Peyer's patch (tissue), 4 donors: Measurements from ENCODE around the gene CPLX4. TPM values are rescaled to one million over a fixed set of nuclear protein-coding genes. Genes with fewer than 3 reads are reported as not detected.

ENCODE experiments used
- DNase-seq, 3 donors: peaks; one replicate each; pipeline ENCODE4 v3.0.0-alpha.2; 2017 to 2019
- H3K27ac ChIP-seq, 4 donors: fragments of 200-600 bp; sonication (generic); one replicate each; pipeline ENCODE4 v1.5.1; 2016 to 2019
- H3K27me3 ChIP-seq, 2 donors: fragments of 200-600 bp; sonication (generic); one replicate each; pipeline ENCODE4 v1.5.1; 2019
- H3K36me3 ChIP-seq, 3 donors: fragments of 200-600 bp; sonication (generic); one replicate each; pipeline ENCODE4 v1.5.1; 2016 to 2019
- H3K4me1 ChIP-seq, 4 donors: fragments of 200-600 bp; sonication (generic); one replicate each; pipeline ENCODE4 v1.5.1; 2016 to 2019
- H3K4me3 ChIP-seq, 4 donors: fragments of 200-600 bp; sonication (generic); 1 replicate in 3 of 4; 2 replicates in 1 of 4; pipeline ENCODE4 v1.5.1; 2016 to 2019; ENCODE audit warnings: mild to moderate bottlenecking in 1 of 4
- H3K9me3 ChIP-seq, 4 donors: fragments of 200-600 bp; sonication (generic); one replicate each; pipeline ENCODE4 v1.5.1; 2016 to 2019; ENCODE audit warnings: mild to moderate bottlenecking in 1 of 4
- POLR2A ChIP-seq, 2 donors: fragments of 450-650 bp; IDR thresholded peaks; one replicate each; pipeline ENCODE4 v1.5.1; 2017; ENCODE audit warnings: antibody characterized with exemption in 2 of 2, mild to moderate bottlenecking in 2 of 2, moderate library complexity in 2 of 2
- total RNA-seq, 4 donors: library from RNA; depleted of rRNA; stranded (reverse); fragments of >200 nt; gene quantifications; one replicate each; pipeline ENCODE4 v1.1.0, GENCODE V29; 2016
- TF ChIP-seq, protein P1 (sequence below), 6 experiments: fragments of 450-650 bp in 4 of 6; fragments of 200-600 bp in 2 of 6; sonication (generic) in 1 of 6; IDR thresholded peaks; one replicate each; pipeline ENCODE4 v1.5.1; 2017 to 2019; ENCODE audit warnings: antibody characterized with exemption in 6 of 6, mild to moderate bottlenecking in 3 of 6, moderate library complexity in 1 of 6

CPLX4 gene
- total RNA-seq, 4 donors from 2014 or later = not detected

DNA sequence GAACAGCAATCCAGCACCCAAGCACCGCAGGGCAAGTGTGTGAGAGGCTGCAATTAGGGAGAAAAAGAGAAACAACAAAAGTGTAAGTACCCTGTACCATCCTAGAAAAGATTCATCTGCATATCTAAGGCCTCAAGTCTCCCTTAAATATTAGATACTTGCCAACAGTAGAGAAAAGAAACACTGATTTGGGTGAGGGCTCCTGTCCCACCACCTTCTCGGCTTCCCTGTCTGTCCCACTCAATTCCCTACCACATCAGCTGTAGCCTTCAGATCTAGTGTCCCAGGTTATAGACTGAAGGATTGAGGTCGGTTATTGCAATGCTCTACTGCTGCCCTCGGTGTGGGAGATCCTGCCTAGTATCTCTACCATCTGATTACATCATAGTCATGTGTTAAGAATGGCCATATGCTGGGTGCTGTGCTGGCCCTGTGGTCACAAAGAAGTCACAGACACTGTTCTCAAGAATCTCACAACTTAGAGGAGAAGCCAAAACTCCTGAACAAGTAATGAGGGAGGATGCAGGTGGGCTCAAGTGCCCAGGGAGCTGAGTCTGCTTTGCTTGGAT is 47.7 kb downstream of the CPLX4 start:
- no peak for DNase-seq
- Histone ChIP-seq H3K27me3 (peaks cover 0 to 80% of the 10 kb centered on the region in 2 donors), H3K4me1 (peaks cover 0 to 27% (median 12%) of the 10 kb centered on the region in 4 donors), H3K9me3 (peaks cover 0 to 4% (median 0%) of the 10 kb centered on the region in 4 donors), H3K36me3 (no peaks in the 10 kb centered on the region), H3K27ac (no peak overlapping the region), H3K4me3 (no peak overlapping the region)
- TF ChIP-seq, protein P1, sequence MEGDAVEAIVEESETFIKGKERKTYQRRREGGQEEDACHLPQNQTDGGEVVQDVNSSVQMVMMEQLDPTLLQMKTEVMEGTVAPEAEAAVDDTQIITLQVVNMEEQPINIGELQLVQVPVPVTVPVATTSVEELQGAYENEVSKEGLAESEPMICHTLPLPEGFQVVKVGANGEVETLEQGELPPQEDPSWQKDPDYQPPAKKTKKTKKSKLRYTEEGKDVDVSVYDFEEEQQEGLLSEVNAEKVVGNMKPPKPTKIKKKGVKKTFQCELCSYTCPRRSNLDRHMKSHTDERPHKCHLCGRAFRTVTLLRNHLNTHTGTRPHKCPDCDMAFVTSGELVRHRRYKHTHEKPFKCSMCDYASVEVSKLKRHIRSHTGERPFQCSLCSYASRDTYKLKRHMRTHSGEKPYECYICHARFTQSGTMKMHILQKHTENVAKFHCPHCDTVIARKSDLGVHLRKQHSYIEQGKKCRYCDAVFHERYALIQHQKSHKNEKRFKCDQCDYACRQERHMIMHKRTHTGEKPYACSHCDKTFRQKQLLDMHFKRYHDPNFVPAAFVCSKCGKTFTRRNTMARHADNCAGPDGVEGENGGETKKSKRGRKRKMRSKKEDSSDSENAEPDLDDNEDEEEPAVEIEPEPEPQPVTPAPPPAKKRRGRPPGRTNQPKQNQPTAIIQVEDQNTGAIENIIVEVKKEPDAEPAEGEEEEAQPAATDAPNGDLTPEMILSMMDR (IDR thresholded peaks at IDR 0.05) = no peak
- TF ChIP-seq POLR2A (IDR thresholded peaks at IDR 0.05) = no peak

DNA sequence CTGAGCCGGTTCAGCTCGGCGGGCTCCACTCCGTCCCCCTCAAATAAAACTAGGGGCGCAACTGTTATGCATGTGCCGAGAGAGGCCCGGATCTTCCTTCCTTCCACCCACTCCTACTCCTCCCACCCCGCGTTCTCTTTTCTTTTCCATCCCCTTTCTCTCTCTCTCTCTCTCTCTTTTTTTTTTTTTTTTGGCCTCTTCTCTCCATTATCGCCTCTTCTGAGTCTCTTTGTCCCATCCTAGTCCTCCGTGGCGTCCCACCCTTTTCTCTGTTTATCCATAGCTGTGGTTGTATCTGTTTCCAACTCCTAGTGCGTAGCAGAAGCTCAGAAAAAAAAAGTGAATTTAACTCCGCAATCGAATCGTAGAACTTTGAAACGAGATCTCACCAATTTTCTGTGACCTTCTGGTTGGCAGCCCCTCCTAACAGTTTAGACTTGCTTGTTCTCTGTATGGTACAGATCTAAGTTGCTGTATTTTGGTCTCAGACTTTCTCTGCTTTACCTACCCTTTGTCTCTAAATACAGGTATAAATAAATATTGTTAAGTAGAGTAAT is 48.8 kb downstream of the CPLX4 start:
- Histone ChIP-seq H3K27ac (no peak overlapping the region), H3K36me3 (no peaks in the 10 kb centered on the region), H3K4me3 (peak overlapping the region in 2 of 4 donors; percentile 21 to 32), H3K4me1 (peaks cover 0 to 27% (median 15%) of the 10 kb centered on the region in 4 donors), H3K9me3 (peaks cover 0 to 4% (median 0%) of the 10 kb centered on the region in 4 donors), H3K27me3 (peaks cover 0 to 81% of the 10 kb centered on the region in 2 donors)
- no peak for TF ChIP-seq POLR2A (IDR thresholded peaks at IDR 0.05)
- TF ChIP-seq, protein P1 (IDR thresholded peaks at IDR 0.05) = no peak
- DNase-seq = no peak

- H3K9me3 ChIP-seq = peaks cover 0 to 4% (median 0%) of the 10 kb centered on the region in 4 donors
- TF ChIP-seq, protein P1 (IDR thresholded peaks at IDR 0.05) = peak in 1 of 6 experiments; percentile 6
- TF ChIP-seq POLR2A (IDR thresholded peaks at IDR 0.05) = no peak
- H3K27ac ChIP-seq = no peak overlapping the region
- no peaks in the 10 kb centered on the region for H3K36me3 ChIP-seq
- H3K4me3 ChIP-seq = peak overlapping the region in 3 of 4 donors; percentile 20 to 32 (median 21)
- peak in 1 of 3 donors; percentile 57 for DNase-seq
- H3K4me1 ChIP-seq = peaks cover 0 to 27% (median 14%) of the 10 kb centered on the region in 4 donors
- H3K27me3 ChIP-seq = peaks cover 0 to 81% of the 10 kb centered on the region in 2 donors
Measured at GRCh38 chr18:59268721-59269562, 49.5 kb downstream of the CPLX4 start.

DNA sequence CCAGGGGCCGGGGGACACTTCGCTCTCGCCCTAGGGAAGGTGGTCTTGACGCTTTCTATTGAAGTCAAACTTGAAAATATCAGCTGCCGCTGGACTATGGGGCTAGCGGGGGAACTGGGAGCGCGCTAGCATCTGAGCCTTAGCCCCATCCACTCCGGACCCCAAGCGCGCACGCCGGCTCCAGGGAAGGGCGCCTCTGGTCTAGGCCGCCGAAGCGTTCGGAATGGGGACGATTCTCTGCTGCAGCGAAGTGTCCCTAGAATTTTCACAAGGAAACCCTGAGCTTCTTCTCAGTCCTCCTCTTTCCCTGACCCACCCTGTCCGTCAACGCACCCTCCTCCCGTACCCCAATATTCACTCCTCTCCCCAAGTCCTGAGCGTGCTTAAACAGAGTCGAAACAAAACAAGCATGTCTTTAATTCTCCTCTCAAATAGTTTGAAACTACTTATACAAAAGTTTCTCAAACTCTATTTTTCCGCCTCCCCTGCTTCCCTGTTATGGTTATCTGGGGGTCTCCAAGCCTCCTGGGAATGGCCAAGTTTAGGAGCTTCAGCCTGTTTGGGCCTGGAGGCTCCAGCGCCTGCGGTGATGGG is 50.2 kb downstream of the CPLX4 start:
- TF ChIP-seq, protein P1 (IDR thresholded peaks at IDR 0.05) = no peak
- no peak for TF ChIP-seq POLR2A (IDR thresholded peaks at IDR 0.05)
- H3K4me1 ChIP-seq = peaks cover 0 to 22% (median 10%) of the 10 kb centered on the region in 4 donors
- H3K36me3 ChIP-seq = no peaks in the 10 kb centered on the region
- no peak for DNase-seq
- peaks cover 0 to 76% of the 10 kb centered on the region in 2 donors for H3K27me3 ChIP-seq
- H3K27ac ChIP-seq = no peak overlapping the region
- H3K4me3 ChIP-seq = no peak overlapping the region
- H3K9me3 ChIP-seq = peaks cover 0 to 4% (median 0%) of the 10 kb centered on the region in 4 donors

- H3K4me3 ChIP-seq = no peak overlapping the region
- H3K9me3 ChIP-seq = peaks cover 0 to 2% (median 0%) of the 10 kb centered on the region in 4 donors
- peaks cover 0 to 16% (median 7%) of the 10 kb centered on the region in 4 donors for H3K4me1 ChIP-seq
- peaks cover 0 to 70% of the 10 kb centered on the region in 2 donors for H3K27me3 ChIP-seq
- TF ChIP-seq POLR2A (IDR thresholded peaks at IDR 0.05) = no peak
- TF ChIP-seq, protein P1 (IDR thresholded peaks at IDR 0.05) = no peak
- H3K27ac ChIP-seq = no peak overlapping the region
- DNase-seq = no peak
- H3K36me3 ChIP-seq = no peaks in the 10 kb centered on the region
Measured at GRCh38 chr18:59267503-59268126, 50.8 kb downstream of the CPLX4 start.
